ENCODE measurements around the gene PCDHGA9.
"Not testable (repeated sequence)": the region's sequence is repeated elsewhere in the genome, so short reads cannot be mapped to it uniquely, and the experiment has no call there.

PCDHGA9 gene

DNA sequence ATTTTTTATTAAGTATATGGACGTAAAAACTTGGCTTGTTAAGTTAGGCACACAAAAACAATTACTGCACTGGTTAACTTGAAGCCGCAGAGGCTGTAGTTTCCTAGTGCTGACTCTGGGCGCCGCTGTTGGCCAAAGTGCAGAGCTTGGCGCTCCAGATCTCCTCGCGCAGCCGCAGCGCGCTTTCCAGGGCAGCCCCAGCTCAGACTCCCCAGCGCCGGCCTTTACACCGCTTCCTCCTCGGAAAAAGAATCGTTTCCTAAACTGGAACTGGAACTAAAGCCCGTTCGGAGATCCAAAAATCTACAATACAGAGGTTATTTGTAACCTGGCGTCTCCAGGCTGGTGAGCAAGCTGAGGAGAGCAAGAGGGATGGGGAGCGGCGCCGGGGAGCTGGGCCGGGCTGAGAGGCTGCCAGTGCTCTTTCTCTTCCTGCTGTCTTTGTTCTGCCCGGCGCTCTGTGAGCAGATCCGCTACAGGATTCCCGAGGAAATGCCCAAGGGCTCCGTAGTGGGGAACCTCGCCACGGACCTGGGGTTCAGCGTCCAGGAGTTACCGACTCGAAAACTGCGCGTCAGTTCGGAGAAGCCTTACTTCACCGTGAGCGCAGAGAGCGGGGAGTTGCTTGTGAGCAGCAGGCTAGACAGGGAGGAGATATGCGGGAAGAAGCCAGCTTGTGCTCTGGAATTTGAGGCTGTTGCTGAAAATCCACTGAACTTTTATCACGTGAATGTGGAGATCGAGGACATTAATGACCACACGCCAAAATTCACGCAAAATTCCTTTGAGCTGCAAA, 4.6 kb upstream of the PCDHGA9 start, which contains the start of gene PCDHGB5:
PCDHGB5 (plus strand) TSS at position 192 of the 796 bp plus-strand sequence; CDS start at position 373, 181 bp downstream.
- H4K20me1 ChIP-seq (ENCODE audit: insufficient read depth, low read length); H3K27me3 ChIP-seq (ENCODE audit: low read depth, low read length); H3K4me3 ChIP-seq (ENCODE audit: low read length); H3K9ac ChIP-seq (ENCODE audit: low read length); H3K4me1 ChIP-seq (ENCODE audit: low read length); H3K79me2 ChIP-seq (ENCODE audit: low read length); H2AFZ ChIP-seq (ENCODE audit: low read depth, low read length); H3K9me3 ChIP-seq (ENCODE audit: insufficient read depth, low read length); H3K27ac ChIP-seq (ENCODE audit: low read length); H3K36me3 ChIP-seq (replicated peaks; ENCODE audit: low read depth, low read length); H3K4me2 ChIP-seq (ENCODE audit: low read length): not testable (repeated sequence)

GRCh38 chr5:141398608-141399007, 4.0 kb upstream of the PCDHGA9 start:
- H3K79me2 ChIP-seq (ENCODE audit: low read length) = no peaks in the 10 kb centered on the region
- no peak overlapping the region for H2AFZ ChIP-seq (ENCODE audit: low read depth, low read length)
- H4K20me1 ChIP-seq (ENCODE audit: insufficient read depth, low read length) = no peaks in the 10 kb centered on the region
- H3K9me3 ChIP-seq (ENCODE audit: insufficient read depth, low read length) = no peaks in the 10 kb centered on the region
- H3K27ac ChIP-seq (ENCODE audit: low read length) = no peak overlapping the region
- no peak overlapping the region for H3K4me3 ChIP-seq (ENCODE audit: low read length)
- H3K36me3 ChIP-seq (replicated peaks; ENCODE audit: low read depth, low read length) = no peaks in the 10 kb centered on the region
- H3K27me3 ChIP-seq (ENCODE audit: low read depth, low read length) = no peaks in the 10 kb centered on the region
- H3K4me2 ChIP-seq (ENCODE audit: low read length) = no peak overlapping the region
- no peak overlapping the region for H3K9ac ChIP-seq (ENCODE audit: low read length)
- TF ChIP-seq, protein P1, sequence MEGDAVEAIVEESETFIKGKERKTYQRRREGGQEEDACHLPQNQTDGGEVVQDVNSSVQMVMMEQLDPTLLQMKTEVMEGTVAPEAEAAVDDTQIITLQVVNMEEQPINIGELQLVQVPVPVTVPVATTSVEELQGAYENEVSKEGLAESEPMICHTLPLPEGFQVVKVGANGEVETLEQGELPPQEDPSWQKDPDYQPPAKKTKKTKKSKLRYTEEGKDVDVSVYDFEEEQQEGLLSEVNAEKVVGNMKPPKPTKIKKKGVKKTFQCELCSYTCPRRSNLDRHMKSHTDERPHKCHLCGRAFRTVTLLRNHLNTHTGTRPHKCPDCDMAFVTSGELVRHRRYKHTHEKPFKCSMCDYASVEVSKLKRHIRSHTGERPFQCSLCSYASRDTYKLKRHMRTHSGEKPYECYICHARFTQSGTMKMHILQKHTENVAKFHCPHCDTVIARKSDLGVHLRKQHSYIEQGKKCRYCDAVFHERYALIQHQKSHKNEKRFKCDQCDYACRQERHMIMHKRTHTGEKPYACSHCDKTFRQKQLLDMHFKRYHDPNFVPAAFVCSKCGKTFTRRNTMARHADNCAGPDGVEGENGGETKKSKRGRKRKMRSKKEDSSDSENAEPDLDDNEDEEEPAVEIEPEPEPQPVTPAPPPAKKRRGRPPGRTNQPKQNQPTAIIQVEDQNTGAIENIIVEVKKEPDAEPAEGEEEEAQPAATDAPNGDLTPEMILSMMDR (IDR thresholded peaks at IDR 0.05; ENCODE audit: low read depth, low read length) = no peak
- TF ChIP-seq EZH2phosphoT487 (IDR thresholded peaks at IDR 0.05; ENCODE audit: low read depth) = no peak
- H3K4me1 ChIP-seq (ENCODE audit: low read length) = no peaks in the 10 kb centered on the region

GRCh38 chr5:141399555-141400258, 2.9 kb upstream of the PCDHGA9 start:
- TF ChIP-seq, protein P1 (IDR thresholded peaks at IDR 0.05; ENCODE audit: low read depth, low read length) = no peak
- TF ChIP-seq EZH2phosphoT487 (IDR thresholded peaks at IDR 0.05; ENCODE audit: low read depth) = no peak

GRCh38 chr5:141403387-141403786, 809 bp downstream of the PCDHGA9 start:
- Histone ChIP-seq H3K4me1 (ENCODE audit: low read length) (no peaks in the 10 kb centered on the region), H3K4me2 (ENCODE audit: low read length) (no peak overlapping the region), H3K9ac (ENCODE audit: low read length) (no peak overlapping the region), H4K20me1 (ENCODE audit: insufficient read depth, low read length) (no peaks in the 10 kb centered on the region), H3K9me3 (ENCODE audit: insufficient read depth, low read length) (no peaks in the 10 kb centered on the region), H3K27ac (ENCODE audit: low read length) (no peak overlapping the region), H3K79me2 (ENCODE audit: low read length) (no peaks in the 10 kb centered on the region), H3K27me3 (ENCODE audit: low read depth, low read length) (no peaks in the 10 kb centered on the region), H3K36me3 (replicated peaks; ENCODE audit: low read depth, low read length) (no peaks in the 10 kb centered on the region), H2AFZ (ENCODE audit: low read depth, low read length) (no peak overlapping the region), H3K4me3 (ENCODE audit: low read length) (no peak overlapping the region)
- TF ChIP-seq, protein P1 (IDR thresholded peaks at IDR 0.05; ENCODE audit: low read depth, low read length) = no peak
- TF ChIP-seq EZH2phosphoT487 (IDR thresholded peaks at IDR 0.05; ENCODE audit: low read depth) = no peak

More at GRCh38 chr5:141399555-141400258, 2.9 kb upstream of the PCDHGA9 start:
- Histone ChIP-seq H3K79me2 (ENCODE audit: low read length) (no peaks in the 10 kb centered on the region), H3K9me3 (ENCODE audit: insufficient read depth, low read length) (no peaks in the 10 kb centered on the region), H3K27me3 (ENCODE audit: low read depth, low read length) (no peaks in the 10 kb centered on the region), H3K4me2 (ENCODE audit: low read length) (no peak overlapping the region), H3K4me3 (ENCODE audit: low read length) (no peak overlapping the region), H3K36me3 (replicated peaks; ENCODE audit: low read depth, low read length) (no peaks in the 10 kb centered on the region), H3K27ac (ENCODE audit: low read length) (no peak overlapping the region), H2AFZ (ENCODE audit: low read depth, low read length) (no peak overlapping the region), H3K9ac (ENCODE audit: low read length) (no peak overlapping the region), H4K20me1 (ENCODE audit: insufficient read depth, low read length) (no peaks in the 10 kb centered on the region), H3K4me1 (ENCODE audit: low read length) (no peaks in the 10 kb centered on the region)

Measured in OCI-LY3 (cell line).